Body of pancreas (tissue), 4 donors: Measurements from ENCODE around the gene PIMREG. TPM values are rescaled to one million over a fixed set of nuclear protein-coding genes. Genes with fewer than 3 reads are reported as not detected.

ENCODE experiments used
- ATAC-seq: fragments of 150-250 bp; one replicate; pipeline ENCODE4 v1.9.1; 2016
- DNase-seq, 4 donors: peaks; one replicate each; pipeline ENCODE4 v3.0.0-alpha.2; 2019
- H3K27ac ChIP-seq, 4 donors: fragments of 200-600 bp; sonication (generic); 1 replicate in 3 of 4; 2 replicates in 1 of 4; pipeline versions ENCODE4 v1.5.1 to v1.6.1; 2016 to 2019; ENCODE audit warnings: mild to moderate bottlenecking in 1 of 4, mixed read lengths in 1 of 4, moderate library complexity in 1 of 4
- H3K27me3 ChIP-seq, 2 donors: fragments of 200-600 bp; sonication (generic); one replicate each; pipeline ENCODE4 v1.6.0; 2016; ENCODE audit warnings: mild to moderate bottlenecking in 1 of 2
- H3K36me3 ChIP-seq, 2 donors: fragments of 200-600 bp; sonication (generic); replicated peaks in 1 of 2; 2 replicates each; pipeline ENCODE4 v1.5.1; 2016; ENCODE audit warnings: low read depth in 2 of 2; ENCODE audit not compliant: insufficient read depth in 1 of 2
- H3K4me1 ChIP-seq: fragments of 200-600 bp; sonication (generic); one replicate; pipeline ENCODE4 v1.6.0; 2016
- H3K4me3 ChIP-seq, 2 donors: fragments of 200-600 bp; sonication (generic); 1 replicate in 1 of 2; 2 replicates in 1 of 2; pipeline ENCODE4 v1.5.1; 2016 to 2019
- H3K9me3 ChIP-seq, 3 donors: fragments of 200-600 bp; sonication (generic); 1 replicate in 2 of 3; 2 replicates in 1 of 3; pipeline ENCODE4 v1.5.1; 2016
- POLR2A ChIP-seq, 3 donors: fragments of 450-650 bp; IDR thresholded peaks; one replicate each; pipeline ENCODE4 v1.6.1; 2016; ENCODE audit warnings: antibody characterized with exemption in 3 of 3, mild to moderate bottlenecking in 2 of 3
- WGBS, 2 donors: methylation state at CpG; one replicate each; pipeline ENCODE4 v1.1.5; 2017; 5-methylcytosine and 5-hydroxymethylcytosine counted together
- intact Hi-C: fragments of 100-400 bp; cut with DNase I; formaldehyde crosslinking; loops from one replicate; pipeline ENCODE4 v1.15.1; 2023
- total RNA-seq, 2 donors: library from RNA; depleted of rRNA; stranded (reverse); fragments of >200 nt; gene quantifications; one replicate each; pipeline ENCODE4 v1.1.0, GENCODE V29; 2016
- TF ChIP-seq, protein P1 (sequence below), 7 experiments: fragments of 450-650 bp in 4 of 7; fragments of 200-600 bp in 3 of 7; sonication (generic) in 3 of 7; IDR thresholded peaks; one replicate each; pipeline ENCODE4 v1.5.1; 2016 to 2019; ENCODE audit warnings: antibody characterized with exemption in 7 of 7

The PIMREG gene
- total RNA-seq, 2 donors from 2014 or later: not detected

- intact Hi-C loops: no loop called here
- no peak for DNase-seq
- TF ChIP-seq, protein P1, sequence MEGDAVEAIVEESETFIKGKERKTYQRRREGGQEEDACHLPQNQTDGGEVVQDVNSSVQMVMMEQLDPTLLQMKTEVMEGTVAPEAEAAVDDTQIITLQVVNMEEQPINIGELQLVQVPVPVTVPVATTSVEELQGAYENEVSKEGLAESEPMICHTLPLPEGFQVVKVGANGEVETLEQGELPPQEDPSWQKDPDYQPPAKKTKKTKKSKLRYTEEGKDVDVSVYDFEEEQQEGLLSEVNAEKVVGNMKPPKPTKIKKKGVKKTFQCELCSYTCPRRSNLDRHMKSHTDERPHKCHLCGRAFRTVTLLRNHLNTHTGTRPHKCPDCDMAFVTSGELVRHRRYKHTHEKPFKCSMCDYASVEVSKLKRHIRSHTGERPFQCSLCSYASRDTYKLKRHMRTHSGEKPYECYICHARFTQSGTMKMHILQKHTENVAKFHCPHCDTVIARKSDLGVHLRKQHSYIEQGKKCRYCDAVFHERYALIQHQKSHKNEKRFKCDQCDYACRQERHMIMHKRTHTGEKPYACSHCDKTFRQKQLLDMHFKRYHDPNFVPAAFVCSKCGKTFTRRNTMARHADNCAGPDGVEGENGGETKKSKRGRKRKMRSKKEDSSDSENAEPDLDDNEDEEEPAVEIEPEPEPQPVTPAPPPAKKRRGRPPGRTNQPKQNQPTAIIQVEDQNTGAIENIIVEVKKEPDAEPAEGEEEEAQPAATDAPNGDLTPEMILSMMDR (IDR thresholded peaks at IDR 0.05): no peak
- TF ChIP-seq POLR2A (IDR thresholded peaks at IDR 0.05): no peak
- no peak for ATAC-seq
- Histone ChIP-seq H3K27ac (no peak overlapping the region), H3K4me1 (no peaks in the 10 kb centered on the region), H3K9me3 (no peaks in the 10 kb centered on the region), H3K27me3 (no peaks in the 10 kb centered on the region), H3K4me3 (no peak overlapping the region), H3K36me3 (no peaks in the 10 kb centered on the region)
- WGBS, 2 donors: 34 to 35% methylated on average over 10 of the region's 10 CpGs
Observed at GRCh38 chr17:6408735-6409134, 35.5 kb upstream of the PIMREG start.

DNA sequence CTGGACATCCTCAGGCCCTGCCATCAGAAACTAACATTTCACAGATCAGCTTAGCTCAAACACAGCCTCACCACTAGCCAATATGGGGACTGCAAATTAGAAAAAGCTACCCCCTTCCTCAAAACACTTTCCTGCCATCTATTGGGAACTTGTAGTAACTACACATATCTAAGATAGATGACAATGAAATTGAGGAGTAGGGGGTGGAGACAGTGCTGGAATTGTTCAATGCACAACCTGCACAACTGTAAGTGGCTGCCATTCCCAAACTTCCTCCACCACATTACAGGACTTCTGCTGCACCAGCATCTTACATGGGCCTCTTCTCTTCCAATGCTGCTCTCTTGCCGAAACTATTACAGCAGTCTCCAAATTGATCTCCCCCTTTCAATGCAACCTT is 31.2 kb upstream of the PIMREG start:
- Histone ChIP-seq H3K9me3 (no peaks in the 10 kb centered on the region), H3K27ac (no peak overlapping the region), H3K4me3 (no peak overlapping the region), H3K4me1 (no peaks in the 10 kb centered on the region), H3K36me3 (no peaks in the 10 kb centered on the region), H3K27me3 (no peaks in the 10 kb centered on the region)
- intact Hi-C loops: no loop called here
- no peak for DNase-seq
- ATAC-seq: no peak
- 68 to 83% methylated on average over 1 of the region's 1 CpG for WGBS, 2 donors
- TF ChIP-seq, protein P1 (IDR thresholded peaks at IDR 0.05): peak in 5 of 7 experiments; percentile 18 to 33 (median 27)
- TF ChIP-seq POLR2A (IDR thresholded peaks at IDR 0.05): no peak

- no peak overlapping the region for H3K4me3 ChIP-seq
- no peak for DNase-seq
- no peaks in the 10 kb centered on the region for H3K36me3 ChIP-seq
- intact Hi-C loops: no loop called here
- no peak for TF ChIP-seq POLR2A (IDR thresholded peaks at IDR 0.05)
- TF ChIP-seq, protein P1 (IDR thresholded peaks at IDR 0.05): no peak
- H3K9me3 ChIP-seq: no peaks in the 10 kb centered on the region
- WGBS, 2 donors: 55 to 63% methylated on average over 4 to 8 of the region's 8 CpGs
- no peaks in the 10 kb centered on the region for H3K27me3 ChIP-seq
- H3K4me1 ChIP-seq: no peaks in the 10 kb centered on the region
- no peak overlapping the region for H3K27ac ChIP-seq
- ATAC-seq: no peak
Observed at GRCh38 chr17:6415616-6416015, 28.6 kb upstream of the PIMREG start.

DNA sequence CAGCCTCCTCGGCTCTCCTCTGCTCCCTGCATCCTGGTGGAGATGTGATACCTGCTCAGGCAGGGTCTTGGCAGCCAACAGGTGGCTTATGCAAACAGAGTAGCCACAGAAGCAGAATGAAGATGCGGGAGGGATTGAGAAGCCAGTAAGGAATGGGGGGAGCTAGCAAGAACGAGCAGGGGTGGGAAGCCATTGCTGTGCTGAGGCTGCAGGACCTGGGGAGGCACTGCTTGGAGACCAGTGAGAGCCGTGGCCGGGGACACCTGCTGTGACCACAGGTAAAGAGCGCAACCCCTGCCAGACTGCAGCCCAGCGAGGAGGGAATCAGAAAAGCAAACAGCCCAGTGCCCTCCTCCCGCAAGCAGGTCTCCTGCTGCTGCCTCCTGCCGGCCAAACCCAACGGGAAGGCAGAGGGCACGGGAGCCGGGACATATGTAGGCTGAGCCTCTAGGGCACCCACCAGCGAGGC is 24.0 kb upstream of the PIMREG start:
- intact Hi-C loops: loop anchor here (2.0 kb wide), 1 partner anchor 833 kb away; no protein-coding TSS in a partner anchor
- Histone ChIP-seq H3K4me1 (no peaks in the 10 kb centered on the region), H3K36me3 (no peaks in the 10 kb centered on the region), H3K27ac (no peak overlapping the region), H3K27me3 (no peaks in the 10 kb centered on the region), H3K9me3 (no peaks in the 10 kb centered on the region), H3K4me3 (no peak overlapping the region)
- DNase-seq: peak in 2 of 4 donors; percentile 16 to 28
- WGBS, 2 donors: 6 to 13% methylated on average over 13 of the region's 13 CpGs
- ATAC-seq: no peak
- no peak for TF ChIP-seq POLR2A (IDR thresholded peaks at IDR 0.05)
- TF ChIP-seq, protein P1 (IDR thresholded peaks at IDR 0.05): peak in 1 of 7 experiments; percentile 21
